Esophagus mucosa (tissue), 1 donor: ENCODE results near the gene HSD11B2. TPM values are rescaled to one million over a fixed set of nuclear protein-coding genes. Genes with fewer than 3 reads are reported as not detected.
A peak's percentile ranks its signal among the peaks of the same experiment; 100 is the strongest.

Experiments used
- ATAC-seq: fragments of 200-7000 bp; cut with Tn5 transposase; one replicate; pipeline ENCODE4 v1.9.1; 2020
- total RNA-seq: library from RNA; stranded (reverse); gene quantifications from one replicate; pipeline ENCODE4 v1.2.4, GENCODE V29; 2023
- donor health status: DM: yes; HTN: yes; CAD: no.

HSD11B2 gene
- total RNA-seq = 6.6 TPM

- peak; percentile 55 for ATAC-seq
Measured at GRCh38 chr16:67430977-67431774, at the start of gene HSD11B2. Gene HSD11B2, plus strand, starts transcription at chr16:67431121. Its CDS starts 128 bp downstream, at chr16:67431249.

- no peak for ATAC-seq
Measured at GRCh38 chr16:67383284-67383683, 47.6 kb upstream of the HSD11B2 start.

GRCh38 chr16:67384778-67385510, 46.0 kb upstream of the HSD11B2 start:
- ATAC-seq = no peak

- no peak for ATAC-seq
Measured at GRCh38 chr16:67386861-67387455, 44.0 kb upstream of the HSD11B2 start.

- ATAC-seq = no peak
Measured at GRCh38 chr16:67387479-67388079, 43.3 kb upstream of the HSD11B2 start.

DNA sequence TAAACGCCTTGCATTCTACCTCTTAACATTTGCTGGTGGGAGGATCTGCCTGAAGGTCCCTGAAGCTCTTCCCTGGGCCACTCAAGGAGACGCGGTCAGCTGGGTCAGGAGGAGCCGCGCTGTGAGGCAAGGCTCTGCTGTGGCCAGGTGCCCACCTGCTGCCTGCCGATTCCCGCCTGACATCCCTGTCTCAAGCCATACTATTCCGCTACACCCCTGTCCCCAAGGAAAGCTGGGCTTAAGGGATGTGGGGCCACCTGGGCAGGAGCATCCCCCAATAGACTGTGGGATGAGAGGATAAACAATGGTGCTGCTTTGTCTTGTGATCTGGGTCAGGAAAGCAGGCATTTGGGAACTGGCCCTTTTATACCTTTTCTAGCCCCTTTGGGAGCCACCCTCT, 42.7 kb upstream of the HSD11B2 start:
- ATAC-seq = no peak

DNA sequence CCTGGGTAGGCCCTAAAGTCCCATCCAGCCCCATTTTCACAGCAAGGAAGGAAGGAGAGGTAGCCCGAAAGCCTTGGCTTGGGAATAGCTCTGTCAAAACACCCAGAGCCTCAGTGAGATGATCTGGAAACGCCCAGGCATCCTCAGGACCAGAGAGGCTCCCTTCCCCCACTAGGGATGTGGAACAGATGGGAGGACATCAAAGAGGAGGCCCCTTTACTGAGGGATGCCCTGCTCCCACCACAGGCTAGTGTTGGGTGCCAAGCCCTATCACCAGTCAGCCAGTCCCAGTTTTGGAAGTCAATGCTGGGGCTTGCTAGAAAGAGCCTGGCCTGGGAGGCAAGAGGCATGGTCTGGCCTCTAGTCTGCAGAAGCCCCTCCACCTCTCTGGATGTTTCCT, 42.3 kb upstream of the HSD11B2 start:
- no peak for ATAC-seq

GRCh38 chr16:67389911-67390815, 40.8 kb upstream of the HSD11B2 start:
- no peak for ATAC-seq

- ATAC-seq = no peak
Measured at GRCh38 chr16:67390816-67391423, 40.0 kb upstream of the HSD11B2 start.

DNA sequence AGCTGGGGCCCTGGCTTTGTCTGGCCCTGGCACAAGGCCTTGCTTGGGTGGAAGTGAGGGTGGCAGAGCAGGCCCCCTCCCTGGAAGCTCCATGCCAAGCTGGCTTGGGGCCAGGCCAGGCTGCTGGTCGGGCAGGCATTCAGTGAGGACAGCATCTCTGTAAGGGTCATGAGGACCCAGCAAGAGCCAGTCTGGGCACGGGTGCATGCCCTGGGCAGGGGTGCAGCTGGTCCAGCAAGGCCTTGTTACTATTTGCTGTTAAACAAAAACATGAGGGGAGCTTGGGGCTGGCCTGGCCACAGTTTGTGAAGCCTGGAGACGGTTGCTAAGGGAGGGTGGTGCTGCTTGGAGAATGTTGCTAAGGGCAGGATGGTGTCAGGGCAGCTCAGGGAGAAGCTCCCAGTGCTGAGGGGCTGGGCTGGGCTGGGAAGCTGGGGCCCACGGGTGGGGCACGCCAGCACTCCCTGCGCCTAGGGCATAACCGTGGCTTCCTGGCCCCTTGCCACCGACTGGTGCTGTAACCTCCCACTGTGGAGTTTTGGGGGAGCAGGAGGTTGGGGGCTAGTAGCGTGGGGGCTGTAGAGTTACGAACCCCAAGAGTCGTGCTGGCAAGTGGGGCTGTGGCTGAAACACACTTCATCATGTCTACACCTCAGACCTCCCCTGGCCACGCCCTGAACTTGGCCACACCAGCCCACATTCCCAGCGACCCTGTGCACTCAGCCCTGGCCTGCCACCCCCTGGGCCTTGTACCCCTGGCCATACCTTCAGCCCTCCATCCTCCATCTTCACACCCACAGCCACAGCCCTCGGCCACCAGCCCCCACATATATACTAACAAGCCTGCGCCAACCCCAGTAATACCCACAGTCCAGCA, 39.3 kb upstream of the HSD11B2 start:
- ATAC-seq = no peak

DNA sequence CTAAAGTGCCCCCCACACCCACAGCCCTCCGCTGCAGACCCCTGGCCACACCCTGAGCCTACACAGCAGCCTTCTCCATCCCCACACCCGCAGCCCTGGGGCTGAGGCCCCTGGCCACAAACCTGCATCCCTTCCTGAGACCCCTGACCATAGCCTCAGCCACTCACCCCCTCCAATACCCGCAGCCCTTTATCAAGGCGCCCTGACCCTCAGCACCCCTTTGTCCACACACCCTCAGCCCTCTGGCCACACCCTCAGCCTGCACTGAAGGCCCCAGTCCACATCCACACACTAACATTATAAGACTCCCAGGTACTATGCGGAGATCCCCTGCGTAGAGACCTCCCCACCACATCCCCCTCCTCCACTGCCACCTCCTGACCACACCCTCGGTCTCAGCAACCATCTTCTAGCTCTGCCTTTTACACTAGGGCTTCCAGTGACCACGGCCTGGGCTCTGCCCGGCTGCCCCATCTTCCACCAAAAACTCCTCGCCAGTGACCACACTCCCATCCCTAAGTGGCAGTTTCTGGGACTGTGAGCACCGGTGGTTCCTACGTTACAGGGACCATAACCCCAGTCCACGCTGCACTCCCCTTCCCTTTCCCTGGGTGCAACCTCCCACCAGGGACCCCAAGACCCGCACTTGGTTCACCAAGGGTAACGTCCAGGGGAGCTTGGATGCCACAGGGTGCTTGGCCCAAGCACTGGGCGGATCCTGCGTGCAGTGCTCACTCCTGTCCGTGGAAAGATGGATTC, 38.4 kb upstream of the HSD11B2 start:
- ATAC-seq = no peak

DNA sequence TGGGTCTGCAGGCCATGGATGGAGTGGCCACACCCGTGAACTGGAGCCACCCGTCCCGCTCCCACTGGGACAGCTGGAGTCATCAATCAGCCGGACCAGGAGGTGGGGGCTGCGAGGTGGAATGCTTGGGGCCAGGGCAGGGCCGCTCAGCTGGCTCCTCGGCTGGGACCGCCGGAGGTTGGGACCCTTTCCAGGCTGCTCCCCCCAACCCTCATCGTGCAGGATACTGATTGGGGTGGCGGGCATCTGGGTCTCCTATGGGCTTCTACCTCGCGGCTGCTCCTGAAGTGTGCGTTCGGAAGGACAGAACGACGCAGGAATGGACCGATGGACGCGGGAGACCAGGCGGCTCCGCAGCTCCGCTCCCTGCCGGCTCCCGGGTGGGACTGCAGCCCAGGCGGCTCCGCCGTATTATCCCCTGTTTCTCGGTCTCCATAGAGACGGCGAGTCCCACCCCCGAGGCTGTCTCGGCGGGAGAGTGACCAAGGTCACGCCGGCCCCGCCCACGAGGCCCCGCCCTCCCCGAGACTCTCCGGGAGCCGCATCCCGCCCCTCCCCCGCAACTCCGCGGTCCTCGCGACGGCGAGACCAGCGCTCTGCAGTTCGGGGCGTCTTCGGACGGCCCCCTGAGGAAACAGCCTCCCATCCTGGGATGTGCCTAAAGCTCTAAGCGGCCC, 37.7 kb upstream of the HSD11B2 start, which contains the start of gene TPPP3:
Gene TPPP3, minus strand, starts transcription at position 388 of the 677 bp plus-strand sequence. CDS start 2,387 bp downstream, outside the sequence.
- ATAC-seq = peak; percentile 26

GRCh38 chr16:67393788-67394154, 37.1 kb upstream of the HSD11B2 start:
- no peak for ATAC-seq

DNA sequence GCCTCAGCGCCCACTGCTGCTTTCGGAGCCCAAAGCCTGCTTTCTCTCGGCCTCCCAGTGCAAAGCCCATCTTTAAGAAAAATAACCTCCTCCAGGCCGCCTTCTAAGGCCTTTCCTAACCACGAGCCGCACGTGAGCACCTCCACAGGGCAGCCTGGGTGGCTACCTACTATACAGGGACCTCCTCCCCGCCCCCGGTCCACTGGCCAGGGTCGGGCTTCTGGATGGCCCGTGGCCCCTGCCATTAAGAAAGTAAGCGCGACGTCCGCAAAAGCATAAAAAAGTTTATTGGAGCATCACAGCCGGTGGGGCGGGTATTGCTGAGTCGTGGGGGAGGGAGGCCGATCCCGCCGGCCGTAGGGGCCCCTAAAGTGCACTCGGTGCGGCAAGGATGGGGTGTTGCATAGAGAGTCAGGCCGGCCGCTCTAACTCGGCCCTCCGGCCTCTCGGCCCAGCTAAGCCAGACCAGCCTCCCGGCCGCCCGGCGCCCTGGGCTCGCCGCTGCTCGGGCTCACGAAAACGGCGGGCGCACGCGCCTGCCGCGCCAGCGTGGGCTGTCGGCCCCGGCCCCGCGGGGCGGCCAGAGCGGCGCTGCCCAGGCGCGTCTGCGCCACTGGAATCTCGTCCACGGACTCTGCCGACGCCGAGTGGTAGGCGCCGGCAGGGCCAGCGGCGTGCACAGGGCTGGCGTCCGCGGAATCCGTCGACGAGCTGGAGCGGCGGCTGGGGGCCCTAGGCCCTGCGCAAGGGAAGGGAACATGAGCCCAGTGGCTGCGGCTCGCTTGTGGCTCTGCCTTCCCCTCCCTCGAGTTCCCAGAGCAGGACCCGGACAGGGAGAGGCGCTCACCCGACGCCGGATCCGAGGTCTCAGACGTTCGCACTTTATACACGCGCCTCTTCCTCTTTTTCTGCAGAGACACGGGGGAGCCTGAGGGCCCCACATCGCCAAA, 36.5 kb upstream of the HSD11B2 start:
- no peak for ATAC-seq

DNA sequence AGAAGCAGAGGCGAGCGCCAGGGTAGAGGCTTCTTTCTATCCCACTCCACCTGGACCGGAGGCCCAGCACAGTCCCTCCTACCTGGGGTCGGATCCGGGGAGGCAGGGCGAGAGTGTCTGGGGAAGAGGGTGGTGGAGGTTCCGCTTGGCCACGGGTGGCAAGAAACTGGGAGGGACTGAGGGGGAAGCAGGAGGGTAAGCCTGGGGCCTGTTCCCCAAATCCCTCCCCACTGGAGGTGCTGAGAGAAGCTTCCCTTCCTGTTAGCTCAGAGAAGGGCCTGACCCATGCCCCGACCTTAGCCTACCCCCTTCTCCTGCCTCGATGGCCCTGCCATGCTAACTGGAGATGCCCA, 35.8 kb upstream of the HSD11B2 start:
- ATAC-seq = no peak

GRCh38 chr16:67395458-67396158, 35.3 kb upstream of the HSD11B2 start:
- peak; percentile 6 for ATAC-seq
